Panc1 (cell line): ENCODE results near the gene SREBF2. TPM values are rescaled to one million over a fixed set of nuclear protein-coding genes. Genes with fewer than 3 reads are reported as not detected.

Source experiments
- ATAC-seq: fragments of 200-7000 bp; cut with Tn5 transposase; 2 replicates; pipeline ENCODE4 v1.9.1; 2020; ENCODE audit warnings: mild to moderate bottlenecking, moderate library complexity
- BruUV-seq: library from RNA; stranded (reverse); fragments of 400-500 nt; replicated peaks from 2 replicates; lab custom pipeline; 2021; lab: Mats Ljungman, UMichigan
- CTCF ChIA-PET: fragments of 300-600 bp; sonication (Branson Sonifier 250); formaldehyde crosslinking; loops from one replicate; lab custom pipeline; 2022; ENCODE audit warnings: antibody characterized with exemption; lab: Charles Lee
- POLR2A ChIA-PET: fragments of 300-600 bp; sonication (Branson Sonifier 250); formaldehyde crosslinking; loops from one replicate; lab custom pipeline; 2022; ENCODE audit warnings: antibody characterized with exemption; lab: Charles Lee
- DNase-seq: peaks from one replicate; pipeline ENCODE4 v3.0.0-alpha.2; 2010; ENCODE audit warnings: low read depth, low spot score
- H3K27ac ChIP-seq: 2 replicates; pipeline ENCODE4 v1.5.1; 2011; ENCODE audit warnings: mild to moderate bottlenecking, low read length, inconsistent platforms
- H3K27me3 ChIP-seq: fragments of 200-500 bp; sonication (Bioruptor generic); 2 replicates; pipeline ENCODE4 v1.6.0; 2014; ENCODE audit warnings: low read length, inconsistent platforms; ENCODE audit not compliant: control insufficient read depth, insufficient read depth
- H3K36me3 ChIP-seq: fragments of 200-500 bp; sonication (Bioruptor generic); 2 replicates; pipeline ENCODE4 v1.5.1; 2014; ENCODE audit warnings: inconsistent platforms, mild to moderate bottlenecking, low read length, moderate library complexity; ENCODE audit not compliant: control insufficient read depth, insufficient read depth
- H3K4me1 ChIP-seq: 2 replicates; pipeline ENCODE4 v1.5.1; 2011; ENCODE audit warnings: inconsistent platforms, mild to moderate bottlenecking, low read length, moderate library complexity; ENCODE audit not compliant: control insufficient read depth, insufficient read depth
- H3K4me3 ChIP-seq, 2 experiments: 2 replicates each; pipeline ENCODE4 v1.5.1; 2011 to 2012; ENCODE audit warnings: low read depth in 2 of 2, low read length in 2 of 2, mild to moderate bottlenecking in 2 of 2, inconsistent platforms in 1 of 2, moderate library complexity in 1 of 2
- H3K9me3 ChIP-seq: fragments of 200-500 bp; sonication (Bioruptor generic); 2 replicates; pipeline ENCODE4 v1.5.1; 2014; ENCODE audit warnings: low read depth, mild to moderate bottlenecking, inconsistent platforms, low read length, moderate library complexity; ENCODE audit not compliant: control insufficient read depth, insufficient read depth
- CTCF ChIP-seq: fragments of 450-650 bp; IDR thresholded peaks from 2 replicates; pipeline ENCODE4 v1.5.1; 2017; ENCODE audit warnings: mild to moderate bottlenecking
- POLR2AphosphoS5 ChIP-seq: IDR thresholded peaks from 2 replicates; pipeline ENCODE4 v1.6.1; 2012; ENCODE audit warnings: mild to moderate bottlenecking, low read depth, low read length, moderate library complexity
- REST ChIP-seq, 2 experiments: IDR thresholded peaks; 2 replicates each; pipeline ENCODE4 v1.6.1; 2011 to 2012; ENCODE audit warnings: low read depth in 2 of 2, control low read depth in 1 of 2, low read length in 1 of 2, mild to moderate bottlenecking in 1 of 2, moderate library complexity in 1 of 2; ENCODE audit not compliant: insufficient read depth in 1 of 2
- SIN3A ChIP-seq: IDR thresholded peaks from 2 replicates; pipeline ENCODE4 v1.6.1; 2012; ENCODE audit warnings: low read depth, mild to moderate bottlenecking, low read length, moderate library complexity, borderline replicate concordance; ENCODE audit not compliant: insufficient read depth
- TCF7L2 ChIP-seq: IDR thresholded peaks from 2 replicates; pipeline ENCODE4 v1.6.1; 2011; ENCODE audit warnings: mild to moderate bottlenecking, low read depth, low read length, inconsistent platforms
- in situ Hi-C: cut with HindIII; loops from 2 replicates; pipeline ENCODE4 v1.10.0; 2016; ENCODE audit warnings: low sequenced_read_pairs, low pct_unique_long_range_greater_than_20kb
- intact Hi-C: fragments of 100-400 bp; cut with micrococcal nuclease; formaldehyde crosslinking; loops from one replicate; pipeline ENCODE4 v1.10.0; 2022; ENCODE audit not compliant: unreplicated experiment
- total RNA-seq: library from RNA; stranded (reverse); gene quantifications from one replicate; pipeline ENCODE4 v1.2.1, GENCODE V29; 2021; ENCODE audit not compliant: unreplicated experiment

The SREBF2 gene
- total RNA-seq, 1 experiment from 2014 or later: 73.0 TPM

- no TSS peak for BruUV-seq
- ATAC-seq: no peak
- no peak overlapping the region for H3K27ac ChIP-seq
These were observed 23.6 kb downstream of the SREBF2 start for GRCh38 chr22:41856469-41856868.

GRCh38 chr22:41857155-41857859 lies 24.4 kb downstream of the SREBF2 start:
- in situ Hi-C loops: no loop called here
- ChIA-PET POLR2A (interaction anchor here (0.7 kb wide), 1 partner anchor 32 kb away, joined by 5 read pairs; no protein-coding TSS in a partner anchor), CTCF (interaction anchor here (0.6 kb wide), 1 partner anchor 155 kb away, joined by 5 read pairs; no protein-coding TSS in a partner anchor)
- no peaks in the 10 kb centered on the region for H3K9me3 ChIP-seq
- DNase-seq: peak; percentile 20
- H3K27ac ChIP-seq: no peak overlapping the region
- peak; percentile 68; the same call in 1 of the 2 replicates for ATAC-seq
- no TSS peak for BruUV-seq
- intact Hi-C loops: loop anchor here (10.0 kb wide), 1 partner anchor 163 kb away; the partner anchor contains the start of gene MEI1
- H3K36me3 ChIP-seq: no peaks in the 10 kb centered on the region
- H3K4me1 ChIP-seq: no peaks in the 10 kb centered on the region; the same call in 1 of the 2 replicates
- H3K4me3 ChIP-seq: no peak overlapping the region
- H3K27me3 ChIP-seq: no peaks in the 10 kb centered on the region
- TF ChIP-seq TCF7L2: no peak
- peak; percentile 74 for TF ChIP-seq CTCF

More at GRCh38 chr22:41856469-41856868, 23.6 kb downstream of the SREBF2 start:
- CTCF ChIA-PET: no interaction called here
- Histone ChIP-seq H3K9me3 (no peaks in the 10 kb centered on the region), H3K4me3 (no peak overlapping the region), H3K4me1 (no peaks in the 10 kb centered on the region), H3K36me3 (no peaks in the 10 kb centered on the region), H3K27me3 (no peaks in the 10 kb centered on the region)
- no peak for TF ChIP-seq REST (IDR thresholded peaks at IDR 0.05; ENCODE audit: insufficient read depth in 1 of 2, low read depth in 2 of 2, low read length in 1 of 2)
- TF ChIP-seq CTCF: no peak
- TF ChIP-seq POLR2AphosphoS5: no peak
- TF ChIP-seq SIN3A: no peak
- no peak for TF ChIP-seq TCF7L2
- in situ Hi-C loops: no loop called here
- POLR2A ChIA-PET: no interaction called here
- DNase-seq: no peak
- intact Hi-C loops: loop anchor here (10.0 kb wide), 1 partner anchor 162 kb away; the partner anchor contains the start of gene MEI1
